ENCODE data around the gene AOPEP. TPM values are rescaled to one million over a fixed set of nuclear protein-coding genes. Genes with fewer than 3 reads are reported as not detected.

Gene AOPEP
- total RNA-seq, 1 experiment from 2014 or later, result 15.0 TPM

- Histone ChIP-seq H2AFZ (ENCODE audit: low read length) (no peak overlapping the region), H3K27ac (ENCODE audit: insufficient read length, low read depth, low read length) (no peak overlapping the region), H4K20me1 (ENCODE audit: control insufficient read depth, insufficient read depth, insufficient read length) (no peaks in the 10 kb centered on the region), H3K9ac (ENCODE audit: extremely low read depth, insufficient read length, low read length) (no peak overlapping the region), H3K79me2 (ENCODE audit: insufficient read depth, low read length) (no peaks in the 10 kb centered on the region), H3K4me1 (ENCODE audit: insufficient read depth, low read length) (peaks cover 2% of the 10 kb centered on the region; the same call in 1 of the 2 replicates), H3K4ac (ENCODE audit: low read depth, low read length) (no peak overlapping the region), H3K23ac (ENCODE audit: insufficient read length, low read depth, low read length) (no peak overlapping the region), H3K14ac (ENCODE audit: insufficient read depth, low read length) (no peak overlapping the region), H3K27me3 (ENCODE audit: insufficient read depth, low read length) (no peaks in the 10 kb centered on the region), H3K9me3 (ENCODE audit: control insufficient read depth, low read depth, low read length) (no peaks in the 10 kb centered on the region), H2BK5ac (ENCODE audit: insufficient read length, low read length) (no peak overlapping the region), H2BK120ac (ENCODE audit: low read depth, low read length, poor library complexity, severe bottlenecking) (no peak overlapping the region), H2AK5ac (ENCODE audit: insufficient read length, low read length) (no peak overlapping the region), H2BK20ac (ENCODE audit: low read depth, low read length, poor library complexity, severe bottlenecking) (no peak overlapping the region), H4K8ac (replicated peaks; ENCODE audit: insufficient read length, low read depth, low read length) (no peak overlapping the region), H3K4me2 (ENCODE audit: insufficient read depth, insufficient read length, low read length) (no peak overlapping the region), H2BK12ac (ENCODE audit: insufficient read length, low read depth, low read length) (no peak overlapping the region), H3K23me2 (ENCODE audit: insufficient read length, low read depth, low read length, poor library complexity, severe bottlenecking) (no peaks in the 10 kb centered on the region), H2BK15ac (ENCODE audit: low read depth, low read length) (no peak overlapping the region), H3T11ph (ENCODE audit: low read length) (no peak overlapping the region), H4K5ac (ENCODE audit: insufficient read length, low read depth, low read length) (no peak overlapping the region), H3K79me1 (ENCODE audit: insufficient read depth, low read depth, low read length, poor library complexity, severe bottlenecking) (no peaks in the 10 kb centered on the region), H3K18ac (ENCODE audit: insufficient read length, low read depth, low read length) (no peak overlapping the region), H3K56ac (ENCODE audit: insufficient read length, low read depth, low read length) (no peak overlapping the region), H4K91ac (ENCODE audit: insufficient read length, low read depth, low read length) (no peak overlapping the region)
- Mint-ChIP-seq H3K9me3 (no peaks in the 10 kb centered on the region), H3K4me1 (peaks cover 15 to 37% of the 10 kb centered on the region in 2 experiments), H3K36me3 (ENCODE audit: insufficient read depth in 1 of 3, low read depth in 3 of 3) (peaks cover 0 to 2% (median 0%) of the 10 kb centered on the region in 3 experiments; a peak in 1 of 7 replicates), H3K27me3 (ENCODE audit: low read depth) (no peaks in the 10 kb centered on the region), H3K27ac (no peak overlapping the region), H3K4me3 (no peak overlapping the region)
- no peak for DNase-seq
- TF ChIP-seq, protein P1, sequence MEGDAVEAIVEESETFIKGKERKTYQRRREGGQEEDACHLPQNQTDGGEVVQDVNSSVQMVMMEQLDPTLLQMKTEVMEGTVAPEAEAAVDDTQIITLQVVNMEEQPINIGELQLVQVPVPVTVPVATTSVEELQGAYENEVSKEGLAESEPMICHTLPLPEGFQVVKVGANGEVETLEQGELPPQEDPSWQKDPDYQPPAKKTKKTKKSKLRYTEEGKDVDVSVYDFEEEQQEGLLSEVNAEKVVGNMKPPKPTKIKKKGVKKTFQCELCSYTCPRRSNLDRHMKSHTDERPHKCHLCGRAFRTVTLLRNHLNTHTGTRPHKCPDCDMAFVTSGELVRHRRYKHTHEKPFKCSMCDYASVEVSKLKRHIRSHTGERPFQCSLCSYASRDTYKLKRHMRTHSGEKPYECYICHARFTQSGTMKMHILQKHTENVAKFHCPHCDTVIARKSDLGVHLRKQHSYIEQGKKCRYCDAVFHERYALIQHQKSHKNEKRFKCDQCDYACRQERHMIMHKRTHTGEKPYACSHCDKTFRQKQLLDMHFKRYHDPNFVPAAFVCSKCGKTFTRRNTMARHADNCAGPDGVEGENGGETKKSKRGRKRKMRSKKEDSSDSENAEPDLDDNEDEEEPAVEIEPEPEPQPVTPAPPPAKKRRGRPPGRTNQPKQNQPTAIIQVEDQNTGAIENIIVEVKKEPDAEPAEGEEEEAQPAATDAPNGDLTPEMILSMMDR (conservative IDR thresholded peaks at IDR 0.05), result no peak
- WGBS (ENCODE audit: extremely low coverage, insufficient read length, low lambda C conversion rate), result no CpG with 5 or more reads among the region's 10 CpGs
Measured at GRCh38 chr9:95057101-95057500, 330.6 kb downstream of the AOPEP start.
